ENCODE data around the gene ATP4A. TPM values are rescaled to one million over a fixed set of nuclear protein-coding genes. Genes with fewer than 3 reads are reported as not detected.
"Not testable (repeated sequence)": the region's sequence is repeated elsewhere in the genome, so short reads cannot be mapped to it uniquely, and the experiment has no call there.

Gene ATP4A
- total RNA-seq: not detected

- DNase-seq (ENCODE audit: low spot score): no peak
Measured at GRCh38 chr19:35563207-35563829, at the start of gene ATP4A. Gene ATP4A (minus strand): TSS chr19:35563658. CDS start chr19:35563629, 29 bp downstream.

DNA sequence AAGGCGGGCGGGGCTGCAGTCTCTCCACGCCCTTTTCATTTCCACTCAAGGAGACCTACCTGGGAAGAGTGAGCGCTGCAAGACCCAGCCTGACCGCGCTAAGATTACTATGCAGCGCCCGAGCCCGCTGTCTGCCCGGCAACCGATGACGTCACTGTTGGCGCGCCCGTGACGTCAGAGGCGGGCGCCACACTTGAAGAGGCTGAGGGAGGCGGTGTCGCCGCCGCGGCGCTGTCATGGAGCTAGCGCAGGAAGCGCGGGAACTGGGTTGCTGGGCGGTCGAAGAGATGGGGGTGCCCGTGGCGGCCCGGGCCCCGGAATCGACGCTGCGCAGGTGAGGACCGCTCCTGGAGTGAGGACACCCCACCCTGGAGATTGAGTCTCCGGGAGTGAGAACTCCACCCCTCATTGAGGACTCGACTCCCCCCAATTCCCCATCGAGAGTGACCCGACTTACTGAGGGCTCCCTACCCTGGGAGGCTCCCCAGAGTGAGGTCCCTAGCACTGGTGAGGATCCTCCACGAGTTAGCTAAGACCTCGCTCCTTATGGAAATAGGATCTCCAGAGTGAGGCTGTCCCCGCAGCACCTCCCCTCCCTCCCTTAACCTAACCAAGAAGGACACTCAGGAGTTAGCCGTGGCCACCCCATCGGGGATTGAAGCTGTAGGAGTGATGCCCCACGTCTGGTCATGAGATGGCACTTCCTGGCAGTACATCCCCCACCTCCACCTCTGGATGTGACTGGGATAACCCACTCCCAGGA is 49.3 kb upstream of the ATP4A start, which contains the start of gene HAUS5:
Gene HAUS5 (plus strand): TSS at position 177 of the 763 bp plus-strand sequence. CDS start 60 bp downstream, at position 237.
- peak; percentile 96 for DNase-seq (ENCODE audit: low spot score)

DNA sequence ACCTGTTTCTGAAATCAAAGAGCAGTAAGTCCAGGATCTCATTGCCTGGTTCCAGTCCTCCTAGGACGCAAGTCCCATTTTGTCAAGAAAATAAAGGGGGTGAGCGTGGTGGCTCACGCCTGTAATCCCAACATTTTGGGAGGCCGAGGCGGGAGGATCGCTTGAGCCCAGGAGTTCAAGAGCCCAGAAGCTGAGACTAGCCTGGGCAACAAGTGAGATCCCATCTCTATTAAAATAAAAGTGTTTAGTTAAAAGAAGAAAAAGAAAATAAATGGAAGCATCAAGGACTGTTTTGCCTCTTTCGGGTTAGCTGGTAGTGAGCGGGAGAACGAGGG is 48.7 kb upstream of the ATP4A start:
- DNase-seq (ENCODE audit: low spot score): no peak

DNA sequence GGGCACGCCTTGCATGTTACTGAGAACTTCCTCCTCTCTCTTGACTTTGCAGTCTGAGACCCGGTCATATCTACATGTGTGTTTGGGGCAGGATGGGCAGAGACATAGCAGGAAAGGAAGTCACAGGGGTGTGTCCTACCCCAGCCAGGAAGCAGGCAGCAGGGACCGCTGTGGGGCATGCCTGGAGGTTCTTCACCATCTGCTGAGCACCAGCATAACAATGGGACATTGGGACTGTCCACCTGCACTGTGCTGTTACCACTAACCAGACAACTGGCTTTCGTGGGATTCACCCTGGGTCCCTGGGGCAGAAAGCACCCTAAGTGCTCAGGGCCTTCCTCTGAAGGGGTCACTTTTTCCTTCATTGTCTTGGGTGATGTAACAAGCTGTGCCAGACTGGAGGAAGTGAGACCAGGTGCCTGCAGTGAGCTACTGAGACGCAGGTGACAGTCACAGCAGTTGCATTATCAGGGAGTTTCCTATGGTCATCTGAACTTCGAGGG is 46.4 kb upstream of the ATP4A start:
- DNase-seq (ENCODE audit: low spot score): no peak

GRCh38 chr19:35608251-35608650 is 44.8 kb upstream of the ATP4A start:
- DNase-seq (ENCODE audit: low spot score): no peak

DNA sequence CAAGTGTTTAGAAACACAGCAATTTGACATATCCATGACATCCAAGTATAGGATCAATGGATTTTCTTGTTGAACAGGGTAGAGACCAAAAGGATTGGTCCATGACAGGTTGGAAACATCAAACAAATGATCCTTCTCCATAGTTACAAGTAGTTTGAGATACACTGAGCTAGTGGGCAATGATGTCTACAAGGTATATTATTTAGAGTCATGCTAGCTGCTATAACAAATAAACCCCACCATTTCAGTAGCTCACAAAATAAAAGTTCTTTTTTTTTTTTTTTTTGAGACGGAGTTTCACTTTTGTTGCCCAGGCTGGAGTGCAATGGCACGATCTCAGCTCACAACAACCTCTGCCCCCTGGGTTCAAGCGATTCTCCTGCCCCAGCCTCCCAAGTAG is 44.2 kb upstream of the ATP4A start:
- no peak for DNase-seq (ENCODE audit: low spot score)

DNA sequence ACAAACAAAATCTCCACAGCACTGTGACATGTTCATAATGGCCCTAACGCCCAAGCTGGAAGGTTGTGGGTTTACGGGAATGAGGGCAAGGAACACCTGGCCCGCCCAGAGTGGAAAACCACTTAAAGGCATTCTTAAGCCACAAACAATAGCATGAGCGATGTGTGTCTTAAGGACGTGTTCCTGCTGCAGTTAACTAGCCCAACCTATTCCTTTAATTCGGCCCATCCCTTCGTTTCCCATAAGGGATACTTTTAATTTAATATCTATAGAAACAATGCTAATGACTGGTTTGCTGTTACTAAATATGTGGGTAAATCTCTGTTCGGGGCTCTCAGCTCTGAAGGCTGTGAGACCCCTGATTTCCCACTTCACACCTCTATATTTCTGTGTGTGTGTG is 43.7 kb upstream of the ATP4A start:
- not testable (repeated sequence) for DNase-seq (ENCODE audit: low spot score)

DNA sequence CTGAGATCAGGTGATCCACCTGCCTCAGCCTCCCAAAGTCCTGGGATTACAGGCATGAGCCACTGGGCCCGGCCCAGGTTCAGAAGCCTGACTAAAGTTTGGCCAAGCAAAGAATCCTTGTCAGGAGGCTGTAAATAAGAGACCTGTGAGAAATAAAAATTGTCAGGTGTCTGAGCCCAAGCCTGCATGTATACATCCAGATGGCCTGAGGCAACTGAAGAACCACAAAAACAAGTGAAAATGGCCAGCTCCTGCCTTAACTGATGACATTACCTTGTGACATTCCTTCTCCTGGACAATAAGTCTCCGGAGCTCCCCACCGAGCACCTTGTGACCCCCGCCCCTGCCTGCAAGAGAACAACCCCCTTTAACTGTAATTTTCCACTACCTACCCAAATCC is 41.0 kb upstream of the ATP4A start:
- not testable (repeated sequence) for DNase-seq (ENCODE audit: low spot score)

- no peak for DNase-seq (ENCODE audit: low spot score)
Measured at GRCh38 chr19:35601971-35602370, 38.5 kb upstream of the ATP4A start.

GRCh38 chr19:35596366-35596999 is 33.0 kb upstream of the ATP4A start:
- DNase-seq (ENCODE audit: low spot score): no peak

GRCh38 chr19:35595928-35596327 is 32.5 kb upstream of the ATP4A start:
- DNase-seq (ENCODE audit: low spot score): no peak

- DNase-seq (ENCODE audit: low spot score): not testable (repeated sequence)
Measured at GRCh38 chr19:35595026-35595425, 31.6 kb upstream of the ATP4A start.

GRCh38 chr19:35592226-35592625 is 28.8 kb upstream of the ATP4A start:
- peak; percentile 24 for DNase-seq (ENCODE audit: low spot score)

GRCh38 chr19:35590875-35591274 is 27.4 kb upstream of the ATP4A start:
- DNase-seq (ENCODE audit: low spot score): no peak

- DNase-seq (ENCODE audit: low spot score): no peak
Measured at GRCh38 chr19:35587321-35587720, 23.9 kb upstream of the ATP4A start.

DNA sequence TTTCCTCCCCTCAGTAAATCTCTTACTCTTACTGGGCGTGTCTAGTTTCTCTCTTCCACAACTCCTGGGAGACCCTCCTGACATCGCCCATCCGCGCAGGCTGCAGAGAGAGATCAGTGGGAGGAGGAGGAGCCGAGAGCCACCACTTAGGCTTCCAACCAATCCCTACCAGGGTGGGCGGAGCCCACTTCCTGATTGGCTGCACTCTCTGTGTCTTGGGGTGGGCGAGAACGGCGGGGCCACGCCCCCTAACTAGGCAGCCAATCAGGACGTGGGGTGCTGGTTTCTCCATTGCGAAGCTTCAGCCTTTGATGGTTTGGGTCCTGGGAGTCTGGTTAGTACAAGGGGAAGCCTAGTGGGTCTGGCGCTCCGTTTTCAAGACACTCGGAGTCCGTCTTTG is 22.4 kb upstream of the ATP4A start, which contains the start of gene PMIS2:
Gene PMIS2 (plus strand): TSS at position 326 of the 400 bp plus-strand sequence. CDS start 87 bp downstream, outside the sequence.
- DNase-seq (ENCODE audit: low spot score): no peak

DNA sequence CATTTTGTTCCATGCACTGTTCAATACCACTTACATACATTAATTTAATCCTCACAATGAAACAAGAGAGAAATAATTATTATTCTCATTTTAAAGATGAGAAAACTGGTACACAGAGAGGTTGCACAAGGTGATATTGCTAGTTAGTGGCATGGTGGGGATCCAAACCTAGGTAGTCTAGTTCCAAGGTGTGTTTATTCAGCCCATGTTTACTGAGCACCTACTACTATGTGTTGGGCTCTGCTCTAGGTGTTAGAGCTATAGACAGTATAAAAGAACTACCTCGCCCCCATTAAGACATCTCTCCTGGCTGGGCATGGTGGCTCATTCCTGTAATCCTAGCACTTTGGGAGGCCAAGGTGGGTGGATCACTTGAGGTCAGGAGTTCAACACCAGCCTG is 19.3 kb upstream of the ATP4A start:
- DNase-seq (ENCODE audit: low spot score): no peak

GRCh38 chr19:35578707-35579106 is 15.2 kb upstream of the ATP4A start:
- DNase-seq (ENCODE audit: low spot score): no peak

DNA sequence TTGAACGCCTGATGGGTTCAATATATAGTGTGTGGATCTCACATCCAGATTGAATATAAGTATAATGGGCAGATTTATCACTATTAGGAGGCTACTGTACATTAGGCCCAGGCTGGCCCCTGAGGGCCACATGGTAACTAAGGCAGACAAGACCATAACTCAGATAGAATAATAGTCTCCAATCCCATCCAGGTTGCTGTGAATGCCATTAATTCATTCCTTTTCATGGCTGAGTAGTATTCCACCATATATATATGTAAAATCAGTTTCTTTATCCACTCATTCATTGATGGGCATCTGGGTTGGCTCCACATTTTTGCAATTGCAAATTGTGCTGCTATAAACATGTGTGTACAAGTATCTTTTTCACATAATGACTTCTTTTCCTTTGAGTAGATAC is 14.5 kb upstream of the ATP4A start:
- no peak for DNase-seq (ENCODE audit: low spot score)

- DNase-seq (ENCODE audit: low spot score): no peak
Measured at GRCh38 chr19:35571406-35571965, 8.0 kb upstream of the ATP4A start.

GRCh38 chr19:35569281-35569781 is 5.9 kb upstream of the ATP4A start:
- no peak for DNase-seq (ENCODE audit: low spot score)

DNA sequence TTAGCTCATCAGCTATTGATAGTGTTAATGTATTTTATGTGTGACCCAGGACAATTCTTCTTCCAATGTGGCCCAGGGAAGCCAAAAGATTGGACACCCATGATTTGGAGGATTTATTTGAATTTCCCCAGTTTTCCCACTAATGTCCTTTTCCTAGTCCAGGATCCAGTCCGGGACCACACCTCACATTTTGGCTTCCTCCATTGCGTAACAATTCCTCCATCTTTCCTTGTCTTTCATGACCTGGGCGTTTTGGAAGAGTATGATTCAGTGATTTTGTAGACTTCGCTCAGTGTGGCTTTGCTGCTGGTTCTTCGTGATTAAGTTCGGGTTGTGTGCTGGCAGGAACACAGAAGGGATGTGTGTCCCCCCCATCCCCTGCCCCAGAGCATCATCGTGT is 3.3 kb upstream of the ATP4A start:
- DNase-seq (ENCODE audit: low spot score): no peak
